ENCODE results near the gene REXO4. TPM values are rescaled to one million over a fixed set of nuclear protein-coding genes. Genes with fewer than 3 reads are reported as not detected.

REXO4 gene
- total and polyA plus RNA-seq, 2 of the 13 experiments (the other 11 are each of a cell fraction or from before 2014, with no cell fraction given): 18.5 to 30.4 TPM

GRCh38 chr9:133384736-133385321 is 33.0 kb downstream of the REXO4 start (continued):
- TF ChIP-seq ZNF567 (CRISPR knock-in tag; IDR thresholded peaks at IDR 0.05; ENCODE audit: borderline replicate concordance) (0 out of 2 replicates have a peak, but pooled peaks have one; percentile 33), SOX6 (IDR thresholded peaks at IDR 0.05) (no peak), SOX6 (CRISPR knock-in tag; IDR thresholded peaks at IDR 0.05) (peak; percentile 30; the same call in 1 of the 2 replicates), ADNP (CRISPR knock-in tag; IDR thresholded peaks at IDR 0.05) (no peak), FOXO1 (CRISPR knock-in tag; IDR thresholded peaks at IDR 0.05) (no peak), SIX4 (CRISPR knock-in tag; IDR thresholded peaks at IDR 0.05) (no peak), ZBTB4 (CRISPR knock-in tag; IDR thresholded peaks at IDR 0.05; ENCODE audit: borderline replicate concordance) (peak; percentile 64; the same call in 1 of the 2 replicates), ZNF839 (CRISPR knock-in tag; IDR thresholded peaks at IDR 0.05; ENCODE audit: borderline replicate concordance) (0 out of 2 replicates have a peak, but pooled peaks have one; percentile 53), ZNF558 (CRISPR knock-in tag; IDR thresholded peaks at IDR 0.05; ENCODE audit: borderline replicate concordance) (no peak), PHF21A (CRISPR knock-in tag; IDR thresholded peaks at IDR 0.05) (0 out of 2 replicates have a peak, but pooled peaks have one; percentile 37), ARID4A (CRISPR knock-in tag; IDR thresholded peaks at IDR 0.05; ENCODE audit: borderline replicate concordance) (peak; percentile 47; the same call in 1 of the 2 replicates), ZBTB7B (CRISPR knock-in tag; IDR thresholded peaks at IDR 0.05) (0 out of 2 replicates have a peak, but pooled peaks have one; percentile 21), FOXO4 (CRISPR knock-in tag; conservative IDR thresholded peaks at IDR 0.05) (0 out of 2 replicates have a peak, but pooled peaks have one; percentile 68), MAX (IDR thresholded peaks at IDR 0.05) (peak; percentile 44; the same call in 1 of the 2 replicates), LCORL (IDR thresholded peaks at IDR 0.05) (no peak), LCORL (CRISPR knock-in tag; IDR thresholded peaks at IDR 0.05) (peak; percentile 31; the same call in 1 of the 2 replicates), HNRNPL (IDR thresholded peaks at IDR 0.05; ENCODE audit: low read depth, low read length) (0 out of 2 replicates have a peak, but pooled peaks have one; percentile 23), ZKSCAN8 (CRISPR knock-in tag; IDR thresholded peaks at IDR 0.05; ENCODE audit: borderline replicate concordance) (no peak), FOSL2 (CRISPR knock-in tag; IDR thresholded peaks at IDR 0.05) (no peak), MTA1 (CRISPR knock-in tag; IDR thresholded peaks at IDR 0.05; ENCODE audit: borderline replicate concordance) (0 out of 2 replicates have a peak, but pooled peaks have one; percentile 29)
